ENCODE data around the gene TBC1D1.
A peak's percentile ranks its signal among the peaks of the same experiment; 100 is the strongest.
"Not testable (repeated sequence)": the region's sequence is repeated elsewhere in the genome, so short reads cannot be mapped to it uniquely, and the experiment has no call there.

Gene TBC1D1

DNA sequence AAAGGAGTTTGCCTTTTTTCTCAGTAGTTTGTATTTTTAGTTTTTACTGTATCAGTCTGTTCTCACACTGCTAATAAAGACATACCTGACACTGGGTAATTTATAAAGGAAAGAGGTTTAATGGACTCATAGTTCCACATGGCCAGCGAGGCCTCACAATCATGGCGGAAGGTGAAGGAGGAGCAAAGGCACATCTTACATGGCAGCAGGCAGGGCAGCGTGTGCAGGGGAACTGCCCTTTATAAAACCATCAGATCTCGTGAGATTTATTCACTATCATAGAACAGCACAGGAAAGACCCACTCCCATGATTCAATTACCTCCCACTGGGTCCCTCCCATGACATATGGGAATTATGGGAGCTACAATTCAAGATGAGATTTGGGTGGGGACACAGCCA, 130.1 kb downstream of the TBC1D1 start:
- not testable (repeated sequence) for DNase-seq

DNA sequence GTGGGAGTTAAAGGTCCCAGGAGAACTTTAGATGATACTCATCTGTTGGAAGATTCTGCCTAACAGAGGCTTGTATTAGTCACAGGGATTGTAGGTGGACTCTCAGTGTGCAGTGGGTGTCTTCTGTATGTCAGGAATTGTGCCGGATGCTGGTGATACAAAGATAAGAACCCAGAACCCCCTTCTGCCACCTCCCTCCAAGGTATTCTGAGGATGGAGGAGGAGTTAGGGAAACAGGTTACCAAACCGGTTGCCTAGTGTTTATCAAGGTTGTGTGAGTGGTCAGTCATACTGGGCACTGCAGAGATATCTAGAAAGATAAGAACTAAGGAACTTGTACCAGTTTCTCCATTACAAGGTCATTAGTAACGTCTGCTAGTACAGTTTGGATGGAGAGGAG, 130.9 kb downstream of the TBC1D1 start:
- no peak for DNase-seq

DNA sequence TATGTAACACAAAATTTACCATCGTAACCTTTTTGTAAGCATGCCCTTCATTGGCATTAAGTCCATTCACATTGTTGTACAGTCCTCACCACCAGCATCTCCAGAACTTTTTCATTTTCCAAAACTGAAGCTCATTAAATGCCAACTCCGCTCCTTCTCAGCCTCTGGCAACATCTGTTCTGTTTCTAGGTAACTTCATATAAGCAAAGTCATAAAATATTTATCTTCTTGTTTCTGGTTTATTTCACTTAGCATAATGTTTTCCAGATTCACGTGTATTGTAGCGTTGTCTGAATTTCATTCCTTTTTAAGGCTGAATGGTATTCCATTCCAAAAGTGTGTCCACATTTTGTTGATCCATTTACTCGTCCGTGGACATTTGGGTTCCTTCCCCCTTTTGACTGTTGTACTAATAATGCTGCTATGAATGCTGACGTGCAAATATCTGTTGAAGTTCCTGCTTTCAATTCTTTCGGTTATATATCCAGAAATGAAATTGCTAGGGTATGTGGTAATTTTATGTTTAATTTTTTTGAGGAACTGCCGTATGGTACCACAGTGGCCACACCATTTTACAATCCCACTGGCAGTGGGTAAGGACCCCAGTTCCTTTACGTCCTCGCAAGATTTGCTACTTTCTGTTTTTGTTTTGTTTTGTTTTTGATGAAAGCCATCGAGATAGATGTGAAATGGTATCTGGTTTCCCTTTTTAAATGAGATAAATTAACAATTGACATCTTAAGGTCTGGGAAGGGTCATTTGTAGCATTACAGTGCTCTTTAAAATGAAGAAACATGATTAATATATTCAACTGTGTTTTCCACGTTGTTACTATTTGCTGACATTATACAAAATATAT, 132.7 kb downstream of the TBC1D1 start:
- DNase-seq, result no peak

DNA sequence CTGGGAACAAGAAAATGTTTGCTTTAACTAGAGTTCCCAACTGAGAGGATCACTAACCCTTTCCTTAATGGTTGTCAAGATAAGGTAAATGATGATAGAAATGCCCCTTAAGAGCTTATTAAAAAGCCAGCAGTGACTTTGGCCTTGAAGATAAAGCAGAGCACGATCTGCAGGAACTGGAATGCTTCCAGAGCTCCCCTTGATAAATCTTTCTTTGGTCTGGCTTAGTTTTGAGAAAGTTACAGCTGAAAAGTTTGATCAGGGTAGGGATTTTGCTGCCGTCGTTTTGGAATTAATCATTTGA, 133.3 kb downstream of the TBC1D1 start:
- DNase-seq, result no peak

DNA sequence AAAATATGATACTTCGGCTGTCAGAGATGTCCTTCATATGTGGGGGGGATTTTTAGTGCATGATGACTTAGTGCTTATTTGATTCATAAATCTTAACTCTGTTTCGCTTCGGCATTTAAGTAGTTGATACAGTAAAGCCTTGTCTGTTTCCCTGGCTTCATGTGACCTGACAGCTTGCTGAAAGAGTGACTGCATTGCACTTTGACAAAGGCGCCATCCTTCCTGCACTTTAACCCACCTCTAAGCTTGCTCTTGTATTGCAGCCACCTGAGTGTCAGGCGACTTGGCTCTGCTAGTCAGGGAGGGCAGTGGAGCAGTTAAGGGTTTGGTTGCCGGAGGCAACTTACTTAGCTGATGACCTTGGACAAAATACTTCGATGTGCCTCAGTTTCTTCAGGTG, 134.8 kb downstream of the TBC1D1 start:
- DNase-seq, result no peak

DNA sequence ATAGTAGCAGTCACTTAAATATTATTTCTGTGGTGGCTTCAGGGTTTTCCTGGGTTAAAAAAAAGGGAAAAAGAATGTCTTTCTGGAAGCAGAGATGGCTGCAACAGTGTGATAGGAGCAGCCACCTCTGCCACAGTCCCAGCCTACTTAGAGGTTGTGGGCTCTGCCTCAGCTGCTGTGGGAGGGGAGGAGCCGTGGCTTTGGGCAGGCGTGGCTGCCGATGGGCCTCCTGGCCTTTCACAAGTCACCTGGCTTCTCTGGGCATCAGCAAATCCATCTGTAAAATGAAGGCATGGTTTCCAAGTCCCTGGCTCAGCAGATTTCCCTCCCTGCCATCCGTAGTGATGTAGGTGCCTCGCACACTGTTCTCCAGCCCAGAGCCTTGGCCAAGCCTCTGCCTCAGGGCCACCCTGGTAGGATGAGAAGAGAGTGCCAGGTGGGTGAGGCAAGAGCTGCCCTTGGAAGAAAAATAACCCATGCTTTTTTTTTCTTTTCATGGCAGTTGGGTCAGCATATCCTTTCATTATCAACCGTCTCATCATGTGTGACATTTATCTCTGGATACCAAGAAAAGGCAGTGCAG, 135.4 kb downstream of the TBC1D1 start:
- DNase-seq, result no peak

DNA sequence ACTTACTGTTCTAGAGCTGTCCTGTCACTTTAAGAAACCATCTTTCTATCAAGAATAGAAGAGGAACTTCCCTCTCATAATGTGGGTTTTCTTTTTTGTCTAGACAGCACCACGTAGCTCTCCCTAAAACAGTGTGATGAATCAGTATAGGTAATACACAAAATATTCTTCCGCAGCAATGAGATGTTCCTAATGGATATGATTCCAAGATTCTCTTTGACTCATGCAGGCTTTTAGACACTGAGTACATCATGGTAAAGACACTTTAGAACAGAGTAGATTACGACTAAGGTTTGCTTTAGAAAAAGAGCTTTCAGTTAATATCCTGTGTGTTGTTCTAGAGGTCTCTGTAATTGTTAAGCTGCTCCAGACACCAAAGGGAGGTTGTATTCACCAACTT, 139.1 kb downstream of the TBC1D1 start:
- DNase-seq, result peak; percentile 80

DNA sequence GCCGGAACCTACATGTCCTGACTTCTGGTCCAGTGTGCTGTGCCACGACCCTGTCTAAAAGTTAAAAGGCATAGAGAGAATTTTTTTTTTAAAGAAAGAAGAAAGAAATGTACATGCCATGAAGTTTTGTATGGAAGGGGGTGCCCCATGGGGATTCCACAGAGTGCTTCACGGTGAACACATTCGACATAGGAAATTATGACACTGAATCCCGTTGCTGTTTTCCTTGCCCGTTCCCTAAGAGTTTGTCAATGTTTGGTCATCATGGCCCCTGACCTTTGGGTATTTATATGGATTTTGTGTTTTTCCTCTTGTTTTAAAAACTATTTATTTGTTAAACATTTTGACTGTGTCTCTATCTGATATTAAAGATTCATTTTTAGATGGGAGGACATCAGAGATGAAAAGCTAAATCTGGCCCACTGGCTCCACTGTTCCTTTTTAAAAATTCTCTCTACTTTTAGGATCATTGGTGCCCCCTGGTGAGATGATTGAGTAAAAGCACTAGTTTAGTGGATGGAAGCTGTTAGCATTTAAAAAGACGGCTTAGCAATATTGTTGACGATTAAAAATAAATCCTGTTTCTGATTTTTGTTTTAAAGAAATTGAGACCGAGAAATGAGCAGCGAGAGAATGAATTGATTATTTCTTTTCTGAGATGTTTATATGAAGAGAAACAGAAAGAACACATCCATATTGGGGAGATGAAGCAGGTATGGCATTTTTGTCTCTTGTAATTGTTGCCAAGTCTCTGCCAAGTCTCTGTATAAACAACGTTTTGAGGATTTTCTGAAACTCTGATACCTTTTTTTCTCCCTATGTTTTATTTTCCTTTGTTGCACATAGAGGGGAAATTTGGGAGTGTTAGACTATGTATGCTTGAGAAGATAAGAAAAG, 144.3 kb downstream of the TBC1D1 start:
- peak; percentile 62 for DNase-seq

DNA sequence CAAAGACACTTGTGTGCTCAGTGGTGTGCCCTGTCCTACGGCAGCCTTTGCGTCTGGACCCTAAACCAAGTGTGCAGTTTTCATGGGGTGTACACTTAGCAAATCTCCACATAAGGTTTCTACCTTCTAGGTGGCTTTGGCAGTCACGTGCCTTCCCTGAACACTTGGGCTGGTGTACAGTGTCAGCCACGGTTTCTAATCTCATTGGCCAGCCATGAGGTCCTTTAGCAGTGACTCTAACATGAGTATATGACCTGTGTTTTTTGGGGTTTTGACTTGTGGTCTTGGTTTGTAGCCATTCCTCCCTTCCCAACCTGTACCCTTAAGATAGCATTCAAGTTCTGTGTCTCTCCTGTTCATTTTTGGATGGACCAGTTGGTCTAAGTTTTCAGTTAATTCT, 145.7 kb downstream of the TBC1D1 start:
- no peak for DNase-seq

DNA sequence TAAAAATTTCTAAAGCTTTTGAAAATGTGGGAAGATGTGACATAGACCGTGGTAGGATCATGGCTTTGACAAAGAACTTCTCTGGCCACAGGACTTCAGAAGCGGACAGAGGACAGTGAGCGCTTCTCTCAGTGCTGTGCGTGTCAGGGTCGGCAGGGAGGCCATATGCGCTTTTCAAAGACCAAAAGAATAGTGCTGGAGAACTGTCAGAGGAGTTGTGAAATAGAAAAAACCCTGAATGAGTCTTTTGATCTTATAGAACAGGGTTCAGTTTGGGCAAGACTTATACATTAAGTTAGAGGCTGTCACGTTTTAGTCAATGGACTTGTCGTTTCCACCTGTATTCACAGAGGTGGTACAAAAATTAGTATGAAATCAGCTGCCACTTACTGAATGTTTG, 146.7 kb downstream of the TBC1D1 start:
- DNase-seq, result no peak

DNA sequence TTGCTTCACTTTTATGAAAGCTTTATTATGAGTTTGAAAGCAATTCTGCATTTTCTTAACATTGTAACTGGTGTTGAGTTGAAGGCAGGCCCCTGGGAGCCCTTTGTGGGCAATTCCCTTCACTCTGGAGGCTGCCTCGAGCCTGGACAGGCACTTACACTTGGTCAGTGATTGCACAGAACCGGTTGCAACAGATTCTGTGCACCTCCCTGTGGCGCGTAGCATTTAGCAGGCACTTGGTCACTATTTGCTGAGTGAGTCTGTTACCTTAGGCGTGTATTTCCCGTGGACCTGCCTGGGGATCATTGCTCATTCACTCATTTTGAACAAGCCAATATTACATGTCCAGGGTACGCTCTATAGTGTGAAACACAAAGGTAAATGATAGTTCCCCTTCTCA, 149.7 kb downstream of the TBC1D1 start:
- no peak for DNase-seq

DNA sequence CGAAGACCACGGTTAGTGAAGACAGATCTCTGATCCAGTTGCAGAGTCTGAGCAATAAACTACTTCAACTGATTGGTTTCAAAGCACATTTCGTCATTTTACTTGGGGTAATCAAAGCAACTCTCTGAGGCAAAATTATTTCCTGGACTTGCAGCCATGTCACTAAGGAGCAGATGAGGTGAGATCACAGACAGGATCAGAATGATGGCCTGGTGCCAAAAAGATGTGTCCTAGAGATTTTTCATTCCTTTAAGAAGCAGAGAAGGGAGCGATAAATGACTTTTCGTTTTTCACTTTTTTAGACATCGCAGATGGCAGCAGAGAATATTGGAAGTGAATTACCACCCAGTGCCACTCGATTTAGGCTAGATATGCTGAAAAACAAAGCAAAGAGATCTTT, 153.2 kb downstream of the TBC1D1 start:
- no peak for DNase-seq

DNA sequence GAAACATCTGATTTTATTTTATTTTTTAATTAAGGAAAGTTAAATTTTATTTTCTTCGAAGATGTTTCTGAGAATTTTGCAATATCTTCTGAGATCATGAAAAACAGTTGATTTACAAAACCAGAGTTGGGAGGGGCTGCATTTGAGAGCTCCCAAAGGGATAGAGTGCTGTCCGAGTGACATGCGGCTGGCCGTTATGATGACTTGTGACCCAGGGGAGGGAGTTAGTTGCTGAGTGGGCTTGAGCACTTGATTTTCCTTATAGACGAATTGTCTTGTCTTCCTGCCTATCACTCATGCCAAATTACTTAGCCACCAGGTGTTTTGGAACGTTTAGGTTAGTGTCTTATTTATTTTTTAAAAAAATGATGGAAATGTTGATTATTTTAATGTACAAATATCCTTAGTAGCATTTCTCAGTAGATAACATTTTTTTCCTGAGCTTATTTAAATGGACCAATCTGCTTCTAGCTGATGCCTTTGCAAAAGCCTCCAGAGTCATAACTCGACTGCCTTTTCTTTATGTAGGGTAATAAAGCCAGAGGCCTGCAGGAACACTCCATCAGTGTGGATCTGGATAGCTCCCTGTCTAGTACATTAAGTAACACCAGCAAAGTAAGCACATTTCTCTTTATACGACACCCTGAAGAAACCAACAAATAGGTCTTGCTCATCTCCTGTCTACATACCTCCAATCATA, 154.6 kb downstream of the TBC1D1 start:
- DNase-seq, result no peak

DNA sequence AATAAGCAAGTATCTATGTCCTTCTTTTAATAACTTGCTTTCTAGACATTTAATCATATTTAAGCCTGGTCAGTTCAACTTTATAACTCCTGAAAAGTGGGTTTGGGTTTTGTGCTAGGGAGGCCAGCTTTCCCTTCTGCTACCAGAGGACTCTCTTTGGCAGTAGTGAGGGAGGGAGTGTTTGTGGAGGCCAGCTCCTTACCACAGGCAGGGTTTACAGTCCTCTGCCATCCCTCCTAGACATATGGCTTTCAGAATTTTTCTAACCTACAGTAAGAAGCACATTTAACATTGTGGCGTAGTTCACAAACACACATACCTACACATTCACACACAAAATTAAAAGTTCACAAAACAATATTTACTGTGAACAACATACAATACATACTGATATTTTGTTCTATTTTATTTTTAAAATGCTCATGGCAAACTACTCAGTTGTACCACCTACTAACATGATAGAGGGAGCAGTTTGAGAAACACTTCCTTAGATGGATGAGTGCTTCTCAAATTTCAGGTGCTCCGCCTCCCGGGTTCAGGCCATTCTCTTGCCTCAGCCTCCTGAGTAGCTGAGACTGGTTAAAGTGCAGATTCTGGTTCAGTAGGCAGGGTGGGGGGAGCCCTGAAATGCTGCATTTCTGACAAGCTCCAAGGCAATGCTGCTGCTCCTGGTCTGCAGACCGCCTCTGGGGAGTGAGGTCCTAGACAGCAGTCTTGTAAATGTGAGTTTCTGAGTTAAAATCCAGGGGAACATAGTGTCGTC, 156.0 kb downstream of the TBC1D1 start:
- DNase-seq, result peak; percentile 39

DNA sequence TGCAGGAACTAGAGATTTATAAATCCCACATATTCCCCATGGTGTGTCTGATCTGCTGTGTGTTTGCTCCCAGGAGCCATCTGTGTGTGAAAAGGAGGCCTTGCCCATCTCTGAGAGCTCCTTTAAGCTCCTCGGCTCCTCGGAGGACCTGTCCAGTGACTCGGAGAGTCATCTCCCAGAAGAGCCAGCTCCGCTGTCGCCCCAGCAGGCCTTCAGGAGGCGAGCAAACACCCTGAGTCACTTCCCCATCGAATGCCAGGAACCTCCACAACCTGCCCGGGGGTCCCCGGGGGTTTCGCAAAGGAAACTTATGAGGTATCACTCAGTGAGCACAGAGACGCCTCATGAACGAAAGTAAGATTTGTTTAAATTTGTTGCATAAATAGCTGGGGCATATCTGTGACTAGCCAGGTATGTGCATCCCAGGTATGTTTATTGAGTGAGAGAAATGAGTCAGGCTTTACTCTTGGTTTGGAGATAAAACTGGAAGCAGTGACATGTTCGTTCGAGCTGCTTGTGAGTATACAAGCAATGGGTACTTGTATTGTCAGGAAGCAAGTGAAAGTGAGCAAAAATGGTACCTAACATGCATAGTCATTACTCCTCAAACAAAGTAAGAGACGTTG, 158.8 kb downstream of the TBC1D1 start:
- DNase-seq, result no peak

DNA sequence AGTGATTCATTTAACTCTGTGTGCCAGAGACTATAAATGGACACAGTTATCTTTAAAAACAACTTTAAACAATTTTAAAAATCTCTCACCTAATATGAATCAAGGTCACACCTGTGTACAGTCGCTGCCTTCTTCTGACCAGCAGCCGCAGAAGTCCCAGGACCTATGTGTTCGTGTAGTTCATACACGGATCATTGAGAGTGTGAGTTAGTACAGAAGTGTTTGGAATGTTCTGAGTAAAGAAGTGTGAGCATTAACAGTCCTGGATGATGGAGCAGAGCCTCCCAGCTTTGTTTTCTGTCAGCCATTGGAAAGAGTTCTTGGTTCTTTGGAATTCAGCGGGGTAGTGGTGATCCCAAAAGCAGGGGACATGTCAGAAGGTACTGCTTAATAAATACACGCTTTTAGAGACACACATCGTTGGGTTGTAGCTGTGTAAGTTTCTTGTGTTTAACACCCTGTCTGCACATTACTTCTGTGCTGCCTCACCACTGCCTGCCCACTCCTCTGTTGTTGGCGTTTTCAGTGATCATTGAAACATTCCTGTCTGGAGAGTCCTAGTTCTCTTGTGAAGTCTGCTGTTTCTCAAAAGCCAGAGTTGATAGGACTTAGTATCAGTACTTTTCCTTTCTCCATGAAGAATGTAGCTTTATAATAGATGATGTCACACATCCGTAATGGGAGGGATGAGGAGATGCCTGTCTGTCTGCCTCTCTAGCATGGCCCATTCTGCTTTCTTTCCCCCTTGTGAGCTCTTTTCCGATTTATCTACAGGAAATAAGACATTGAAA, 159.9 kb downstream of the TBC1D1 start:
- peak; percentile 26 for DNase-seq

DNA sequence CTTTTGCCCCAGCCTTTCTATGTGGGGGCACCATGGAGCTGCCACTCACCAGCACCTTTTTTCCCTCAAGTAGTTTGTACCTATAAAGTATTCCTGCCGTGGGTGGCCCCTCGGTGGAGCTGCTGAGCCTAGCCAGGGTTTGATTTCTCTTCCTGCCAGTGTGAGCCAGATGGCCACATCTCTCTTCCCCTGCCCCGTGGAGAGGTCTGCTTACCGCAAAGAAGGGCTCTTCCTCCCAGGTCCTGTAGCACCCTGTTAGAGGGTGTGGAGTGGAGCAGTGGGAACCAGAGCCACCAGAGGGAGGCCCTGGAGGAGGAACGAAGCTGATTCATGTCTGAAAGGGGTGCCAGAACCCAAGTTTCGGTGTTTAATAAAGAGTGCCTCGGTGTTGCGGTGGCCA, 164.7 kb downstream of the TBC1D1 start:
- no peak for DNase-seq

DNA sequence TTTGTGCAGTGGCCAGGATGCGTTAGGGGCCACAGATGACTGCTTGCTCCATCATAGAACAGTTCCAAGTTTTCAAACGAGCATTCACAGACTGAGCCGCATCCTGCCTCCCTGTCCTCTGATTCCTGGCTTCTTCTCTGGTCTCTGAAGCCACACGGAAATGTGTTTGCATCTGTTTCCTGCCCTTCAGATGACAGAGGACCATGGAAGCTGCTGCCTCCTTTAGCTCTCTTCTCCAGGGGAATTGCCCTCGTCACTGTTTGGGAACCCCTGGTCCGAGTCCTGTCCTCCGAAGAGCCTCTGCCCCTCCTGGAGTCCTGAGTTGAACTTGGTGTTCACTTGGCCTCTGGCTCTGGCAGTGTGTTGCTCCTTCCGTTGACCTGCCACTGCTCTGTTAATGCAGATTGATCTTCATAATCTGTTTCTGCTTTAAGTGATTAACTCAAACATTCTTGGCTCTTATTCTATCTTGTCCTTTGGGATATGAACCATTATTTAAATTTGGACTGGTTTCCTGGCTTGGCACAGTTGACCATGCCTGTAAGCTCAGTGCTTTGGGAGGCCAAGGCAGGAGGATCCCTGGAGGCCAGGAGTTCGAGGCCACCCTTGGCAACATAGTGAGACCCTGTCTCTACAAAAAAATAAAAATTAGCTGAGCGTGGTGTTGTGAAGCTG, 165.3 kb downstream of the TBC1D1 start:
- DNase-seq, result no peak

DNA sequence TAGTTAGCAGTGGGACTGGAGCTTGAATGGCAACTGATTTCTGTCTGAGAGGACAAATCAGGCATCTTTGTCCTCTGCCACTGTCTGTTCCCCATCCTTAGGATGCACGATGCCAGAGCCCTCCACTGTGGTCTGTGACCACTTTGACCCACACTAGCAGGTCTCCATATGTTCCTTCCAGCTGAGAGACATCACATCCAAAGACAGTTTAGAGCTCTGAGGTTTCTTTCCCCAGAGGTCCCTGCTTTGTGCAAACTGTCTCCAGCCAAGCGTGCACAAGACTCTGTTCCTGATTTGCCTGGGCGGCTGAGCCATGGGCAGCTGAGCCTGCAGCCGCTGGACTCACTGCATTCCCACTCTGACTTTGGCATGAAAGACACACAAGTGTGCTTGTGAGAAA, 167.3 kb downstream of the TBC1D1 start:
- DNase-seq, result no peak

DNA sequence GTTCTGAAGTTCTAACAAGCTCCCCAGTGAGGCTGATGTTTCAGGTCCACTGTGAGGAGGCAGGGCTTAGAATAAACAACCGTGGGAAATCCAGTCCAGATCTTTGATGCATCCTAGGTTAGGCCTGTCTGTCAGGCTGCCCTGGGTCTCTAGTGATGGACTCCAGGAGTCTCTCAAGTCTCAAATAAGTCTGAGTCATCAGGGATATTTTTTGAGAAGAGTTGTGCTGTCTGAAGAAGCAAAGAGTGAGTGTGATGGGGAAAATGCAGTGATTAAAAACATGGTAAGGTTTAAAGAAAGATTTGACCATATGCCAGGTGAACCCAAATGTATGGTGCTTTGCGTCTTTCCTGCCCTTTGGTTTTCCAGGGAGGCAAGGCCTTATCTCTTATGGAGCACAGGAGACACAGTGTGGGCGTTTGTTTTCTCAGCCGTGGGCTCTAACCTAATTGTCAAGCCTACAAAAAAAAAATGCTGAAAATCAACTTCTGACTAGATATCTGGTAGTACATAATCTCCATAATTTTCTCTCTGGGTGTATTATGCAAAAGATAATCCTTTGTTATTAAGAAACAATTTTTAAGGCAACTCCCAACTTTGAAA, 170.0 kb downstream of the TBC1D1 start:
- peak; percentile 72 for DNase-seq
